SK-N-SH treated with all-trans-retinoic acid at 6 μM for 48 hours (cell line): ENCODE data around the gene PAX1.

Source experiments
- ATAC-seq: fragments of 200-7000 bp; cut with Tn5 transposase; 3 replicates; pipeline ENCODE4 v1.9.1; 2020; ENCODE audit warnings: mild to moderate bottlenecking, moderate library complexity
- ARNTL ChIP-seq: fragments of 450-650 bp; formaldehyde crosslinking; IDR thresholded peaks from 2 replicates; pipeline ENCODE4 v1.5.0; 2020; ENCODE audit warnings: low read depth, mild to moderate bottlenecking, moderate library complexity, borderline replicate concordance
- BACH2 ChIP-seq: fragments of 250-450 bp; sonication (Bioruptor Pico); IDR thresholded peaks from 2 replicates; pipeline ENCODE4 v1.9.0; 2021; ENCODE audit warnings: mild to moderate bottlenecking, borderline replicate concordance
- CSDC2 ChIP-seq: fragments of 250-450 bp; sonication (Bioruptor Pico); IDR thresholded peaks from 2 replicates; pipeline ENCODE4 v1.5.0; 2020; ENCODE audit warnings: mild to moderate bottlenecking, moderate library complexity
- ISL1 ChIP-seq: fragments of 250-450 bp; sonication (Bioruptor Pico); IDR thresholded peaks from 2 replicates; pipeline ENCODE4 v2.1.2; 2022; ENCODE audit warnings: mild to moderate bottlenecking, moderate library complexity
- OSR1 ChIP-seq: fragments of 250-450 bp; sonication (Bioruptor Pico); IDR thresholded peaks from 2 replicates; pipeline ENCODE4 v1.8.0; 2022; ENCODE audit warnings: moderate library complexity, mild to moderate bottlenecking, inconsistent platforms
- POU6F1 ChIP-seq: fragments of 250-450 bp; sonication (Bioruptor Pico); IDR thresholded peaks from 2 replicates; pipeline ENCODE4 v1.8.0; 2021; ENCODE audit warnings: low read depth, mild to moderate bottlenecking, moderate library complexity, borderline replicate concordance
- RARB ChIP-seq: fragments of 250-450 bp; sonication (Bioruptor Pico); IDR thresholded peaks from 2 replicates; pipeline ENCODE4 v1.8.0; 2021; ENCODE audit warnings: mild to moderate bottlenecking, moderate library complexity
- TOX ChIP-seq: fragments of 250-450 bp; sonication (Bioruptor Pico); IDR thresholded peaks from 2 replicates; pipeline ENCODE4 v1.8.0; 2021; ENCODE audit warnings: mild to moderate bottlenecking, moderate library complexity, borderline replicate concordance
- ZFP3 ChIP-seq: fragments of 250-450 bp; sonication (Bioruptor Pico); IDR thresholded peaks from 2 replicates; pipeline ENCODE4 v1.5.0; 2020; ENCODE audit warnings: mild to moderate bottlenecking, moderate library complexity
- ZNF565 ChIP-seq: fragments of 450-650 bp; formaldehyde crosslinking; conservative IDR thresholded peaks from 2 replicates; pipeline ENCODE4 v1.5.0; 2020; ENCODE audit warnings: low read depth, mild to moderate bottlenecking, moderate library complexity
- ZNF70 ChIP-seq: fragments of 450-650 bp; formaldehyde crosslinking; IDR thresholded peaks from 2 replicates; pipeline ENCODE4 v1.5.0; 2020; ENCODE audit warnings: mild to moderate bottlenecking, moderate library complexity
- ZNF8 ChIP-seq: fragments of 450-650 bp; formaldehyde crosslinking; IDR thresholded peaks from 2 replicates; pipeline ENCODE4 v1.5.0; 2020; ENCODE audit warnings: mild to moderate bottlenecking, moderate library complexity
- TF ChIP-seq, protein P1 (sequence below): fragments of 250-450 bp; sonication (Bioruptor Pico); IDR thresholded peaks from 2 replicates; pipeline ENCODE4 v1.5.1; 2020; ENCODE audit warnings: low read depth, mild to moderate bottlenecking, moderate library complexity
- TF ChIP-seq, protein P2 (sequence below): fragments of 250-450 bp; sonication (Bioruptor Pico); IDR thresholded peaks from 2 replicates; pipeline ENCODE4 v1.5.1; 2021; ENCODE audit warnings: mild to moderate bottlenecking, moderate library complexity
- TF ChIP-seq, protein P3 (sequence below): fragments of 250-450 bp; sonication (Bioruptor Pico); IDR thresholded peaks from 2 replicates; pipeline ENCODE4 v1.5.0; 2020; ENCODE audit warnings: mild to moderate bottlenecking, moderate library complexity

PAX1 gene

DNA sequence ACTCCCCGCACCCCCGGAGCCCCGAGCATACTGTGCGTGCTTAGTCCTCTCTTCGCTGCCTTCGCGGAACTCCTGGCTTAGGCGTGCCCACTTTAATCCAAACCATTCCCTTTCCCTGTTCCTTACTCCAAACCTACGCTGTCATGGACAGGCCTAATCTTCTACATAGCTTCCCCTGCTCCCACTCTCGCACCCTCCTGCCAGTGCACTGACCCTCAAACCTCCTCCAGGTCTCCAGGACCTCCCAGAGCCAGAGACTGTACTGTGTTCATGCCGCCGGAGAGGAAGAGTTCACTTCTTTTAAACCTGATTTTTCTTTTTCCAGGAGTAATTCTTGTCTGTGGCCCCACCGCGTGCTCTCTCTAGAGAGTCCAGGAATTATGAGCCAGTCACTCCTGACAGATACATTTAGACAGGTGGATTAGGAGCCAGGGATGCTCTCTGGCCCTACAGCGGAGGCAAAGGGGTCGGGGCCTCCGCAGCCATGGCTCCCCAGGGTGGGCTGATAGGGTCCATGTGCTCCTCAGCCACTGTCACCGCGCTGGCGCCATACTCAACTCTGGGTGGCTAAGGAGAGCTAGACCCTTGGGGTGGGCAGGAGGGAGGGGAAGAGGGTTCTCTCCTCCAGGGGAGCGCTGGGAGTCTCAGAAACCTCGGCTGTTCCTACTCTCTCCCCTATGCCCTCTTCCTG is 1.6 kb upstream of the PAX1 start (continued):
- TF ChIP-seq, protein P1, sequence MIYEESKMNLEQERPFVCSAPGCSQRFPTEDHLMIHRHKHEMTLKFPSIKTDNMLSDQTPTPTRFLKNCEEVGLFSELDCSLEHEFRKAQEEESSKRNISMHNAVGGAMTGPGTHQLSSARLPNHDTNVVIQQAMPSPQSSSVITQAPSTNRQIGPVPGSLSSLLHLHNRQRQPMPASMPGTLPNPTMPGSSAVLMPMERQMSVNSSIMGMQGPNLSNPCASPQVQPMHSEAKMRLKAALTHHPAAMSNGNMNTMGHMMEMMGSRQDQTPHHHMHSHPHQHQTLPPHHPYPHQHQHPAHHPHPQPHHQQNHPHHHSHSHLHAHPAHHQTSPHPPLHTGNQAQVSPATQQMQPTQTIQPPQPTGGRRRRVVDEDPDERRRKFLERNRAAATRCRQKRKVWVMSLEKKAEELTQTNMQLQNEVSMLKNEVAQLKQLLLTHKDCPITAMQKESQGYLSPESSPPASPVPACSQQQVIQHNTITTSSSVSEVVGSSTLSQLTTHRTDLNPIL (CRISPR knock-in tag): no peak
- TF ChIP-seq RARB: no peak
- no peak for TF ChIP-seq BACH2 (CRISPR knock-in tag)
- TF ChIP-seq ZNF70: no peak
- TF ChIP-seq, protein P2, sequence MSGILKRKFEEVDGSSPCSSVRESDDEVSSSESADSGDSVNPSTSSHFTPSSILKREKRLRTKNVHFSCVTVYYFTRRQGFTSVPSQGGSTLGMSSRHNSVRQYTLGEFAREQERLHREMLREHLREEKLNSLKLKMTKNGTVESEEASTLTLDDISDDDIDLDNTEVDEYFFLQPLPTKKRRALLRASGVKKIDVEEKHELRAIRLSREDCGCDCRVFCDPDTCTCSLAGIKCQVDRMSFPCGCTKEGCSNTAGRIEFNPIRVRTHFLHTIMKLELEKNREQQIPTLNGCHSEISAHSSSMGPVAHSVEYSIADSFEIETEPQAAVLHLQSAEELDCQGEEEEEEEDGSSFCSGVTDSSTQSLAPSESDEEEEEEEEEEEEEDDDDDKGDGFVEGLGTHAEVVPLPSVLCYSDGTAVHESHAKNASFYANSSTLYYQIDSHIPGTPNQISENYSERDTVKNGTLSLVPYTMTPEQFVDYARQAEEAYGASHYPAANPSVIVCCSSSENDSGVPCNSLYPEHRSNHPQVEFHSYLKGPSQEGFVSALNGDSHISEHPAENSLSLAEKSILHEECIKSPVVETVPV: no peak
- TF ChIP-seq TOX (CRISPR knock-in tag): no peak

DNA sequence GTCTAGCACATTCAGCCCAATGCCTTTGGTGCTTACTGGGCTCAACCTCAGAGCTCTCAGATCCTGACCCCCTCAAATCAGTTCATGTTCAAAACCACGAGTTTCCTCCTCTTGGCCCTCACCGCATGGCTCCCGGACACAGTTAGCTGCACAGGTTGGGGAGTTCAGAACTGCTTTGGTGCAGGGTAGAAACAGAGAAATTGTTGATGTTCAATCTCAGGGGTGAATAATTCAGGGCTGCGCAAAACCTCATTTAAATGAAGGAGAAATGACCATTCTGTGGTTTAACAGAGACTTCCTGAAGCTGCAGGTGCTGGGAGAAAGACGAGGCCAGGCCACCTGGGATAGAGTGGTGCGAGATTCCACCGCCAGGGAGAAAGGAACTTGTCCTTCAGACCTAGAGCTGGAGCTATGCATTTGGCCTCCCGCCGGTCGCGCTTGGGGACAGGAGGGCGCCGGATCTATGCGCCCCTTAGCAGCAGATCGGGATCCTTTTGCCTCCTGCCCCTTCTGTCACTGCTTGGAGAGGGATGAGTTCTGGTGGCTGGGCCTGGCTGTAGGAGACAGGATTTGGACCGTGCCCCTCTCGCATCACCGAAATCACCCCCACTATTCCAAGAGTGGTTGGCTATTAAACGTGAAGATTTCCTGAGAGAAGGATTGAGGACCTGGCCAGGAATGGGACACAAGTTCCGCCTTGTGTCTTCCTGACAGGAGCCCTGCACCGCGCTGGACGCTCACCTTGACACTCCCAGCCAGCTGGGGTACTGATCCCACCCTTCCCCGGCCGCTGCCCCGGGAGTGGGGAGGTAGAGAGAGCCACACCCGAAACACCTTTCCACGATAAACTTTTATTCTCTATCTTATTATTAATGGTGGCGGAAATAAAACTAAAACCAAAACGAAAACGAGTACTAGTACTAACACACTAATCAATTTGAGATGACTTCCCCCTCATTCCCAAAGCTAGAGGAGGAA is 767 bp upstream of the PAX1 start:
- TF ChIP-seq ARNTL (CRISPR knock-in tag): no peak
- TF ChIP-seq, protein P2: no peak
- TF ChIP-seq ZNF8 (CRISPR knock-in tag): no peak
- TF ChIP-seq ZNF70: no peak
- no peak for TF ChIP-seq ZFP3 (CRISPR knock-in tag)
- no peak for TF ChIP-seq BACH2 (CRISPR knock-in tag)
- no peak for TF ChIP-seq CSDC2 (CRISPR knock-in tag)
- TF ChIP-seq OSR1 (CRISPR knock-in tag): no peak
- TF ChIP-seq, protein P1 (CRISPR knock-in tag): no peak
- no peak for TF ChIP-seq POU6F1 (CRISPR knock-in tag)
- no peak for TF ChIP-seq RARB
- TF ChIP-seq TOX (CRISPR knock-in tag): no peak
- no peak for TF ChIP-seq ISL1
- no peak for TF ChIP-seq ZNF565 (CRISPR knock-in tag)
- TF ChIP-seq, protein P3, sequence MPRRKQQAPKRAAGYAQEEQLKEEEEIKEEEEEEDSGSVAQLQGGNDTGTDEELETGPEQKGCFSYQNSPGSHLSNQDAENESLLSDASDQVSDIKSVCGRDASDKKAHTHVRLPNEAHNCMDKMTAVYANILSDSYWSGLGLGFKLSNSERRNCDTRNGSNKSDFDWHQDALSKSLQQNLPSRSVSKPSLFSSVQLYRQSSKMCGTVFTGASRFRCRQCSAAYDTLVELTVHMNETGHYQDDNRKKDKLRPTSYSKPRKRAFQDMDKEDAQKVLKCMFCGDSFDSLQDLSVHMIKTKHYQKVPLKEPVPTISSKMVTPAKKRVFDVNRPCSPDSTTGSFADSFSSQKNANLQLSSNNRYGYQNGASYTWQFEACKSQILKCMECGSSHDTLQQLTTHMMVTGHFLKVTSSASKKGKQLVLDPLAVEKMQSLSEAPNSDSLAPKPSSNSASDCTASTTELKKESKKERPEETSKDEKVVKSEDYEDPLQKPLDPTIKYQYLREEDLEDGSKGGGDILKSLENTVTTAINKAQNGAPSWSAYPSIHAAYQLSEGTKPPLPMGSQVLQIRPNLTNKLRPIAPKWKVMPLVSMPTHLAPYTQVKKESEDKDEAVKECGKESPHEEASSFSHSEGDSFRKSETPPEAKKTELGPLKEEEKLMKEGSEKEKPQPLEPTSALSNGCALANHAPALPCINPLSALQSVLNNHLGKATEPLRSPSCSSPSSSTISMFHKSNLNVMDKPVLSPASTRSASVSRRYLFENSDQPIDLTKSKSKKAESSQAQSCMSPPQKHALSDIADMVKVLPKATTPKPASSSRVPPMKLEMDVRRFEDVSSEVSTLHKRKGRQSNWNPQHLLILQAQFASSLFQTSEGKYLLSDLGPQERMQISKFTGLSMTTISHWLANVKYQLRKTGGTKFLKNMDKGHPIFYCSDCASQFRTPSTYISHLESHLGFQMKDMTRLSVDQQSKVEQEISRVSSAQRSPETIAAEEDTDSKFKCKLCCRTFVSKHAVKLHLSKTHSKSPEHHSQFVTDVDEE (CRISPR knock-in tag): no peak
- no peak for ATAC-seq
